Retina (tissue), 1 donor: Measurements from ENCODE around the gene OTOL1.

Experiments used
- DNase-seq: peaks from one replicate; pipeline ENCODE4 v3.0.0-alpha.2; 2016

Gene OTOL1

GRCh38 chr3:161545824-161546223, 49.2 kb downstream of the OTOL1 start:
- no peak for DNase-seq

GRCh38 chr3:161548301-161548700, 51.7 kb downstream of the OTOL1 start:
- no peak for DNase-seq

- no peak for DNase-seq
These were observed 52.7 kb downstream of the OTOL1 start for GRCh38 chr3:161549261-161549660.

GRCh38 chr3:161550491-161551195, 54.0 kb downstream of the OTOL1 start:
- DNase-seq: no peak

- DNase-seq: no peak
These were observed 55.1 kb downstream of the OTOL1 start for GRCh38 chr3:161551697-161552096.

GRCh38 chr3:161552984-161553560, 56.5 kb downstream of the OTOL1 start:
- no peak for DNase-seq
